HCT116 (cell line): Measurements from ENCODE around the gene ARHGAP29. TPM values are rescaled to one million over a fixed set of nuclear protein-coding genes. Genes with fewer than 3 reads are reported as not detected.

Experiments
- ATAC-seq: fragments of 200-7000 bp; cut with Tn5 transposase; 2 replicates; pipeline ENCODE4 v1.9.1; 2020; ENCODE audit warnings: mild to moderate bottlenecking, moderate library complexity
- BruUV-seq: library from RNA; stranded (reverse); fragments of 400-500 nt; replicated peaks from 2 replicates; lab custom pipeline; 2021; lab: Mats Ljungman, UMichigan
- CTCF ChIA-PET: fragments of 300-600 bp; sonication (Branson Sonifier 250); formaldehyde crosslinking; loops from one replicate; lab custom pipeline; 2021; ENCODE audit warnings: antibody characterized with exemption; lab: Charles Lee
- POLR2A ChIA-PET: fragments of 300-600, 350-600 bp; sonication (Branson Sonifier 250); formaldehyde crosslinking; loops from one replicate; lab custom pipeline; 2021; ENCODE audit warnings: antibody characterized with exemption; lab: Charles Lee
- RAD21 ChIA-PET, 2 experiments: fragments of 300-600 bp; sonication (Branson Sonifier 250); formaldehyde crosslinking; loops; one replicate each; lab custom pipeline; 2023; ENCODE audit warnings: low total read pairs in 2 of 2; ENCODE audit not compliant: uncharacterized antibody in 2 of 2, unreplicated experiment in 2 of 2, low non-redundant PET in 1 of 2; lab: Charles Lee
- DNase-seq: peaks from one replicate; pipeline ENCODE4 v3.0.0-alpha.2; 2010; ENCODE audit warnings: low read depth, low spot score
- H2AFZ ChIP-seq: fragments of 200-600 bp; shearing (Covaris generic), sonication (generic); 2 replicates; pipeline ENCODE4 v1.6.1; 2017; ENCODE audit warnings: low read depth, mixed run types, mixed read lengths, antibody characterized with exemption, low read length; ENCODE audit not compliant: poor library complexity, severe bottlenecking
- H3K27ac ChIP-seq: 2 replicates; pipeline ENCODE4 v1.5.1; 2012; ENCODE audit warnings: low read depth, low read length
- H3K27me3 ChIP-seq: fragments of 200-600 bp; sonication (generic); 2 replicates; pipeline ENCODE4 v1.6.1; 2016; ENCODE audit warnings: mixed run types, low read length, mixed read lengths; ENCODE audit not compliant: insufficient read depth
- H3K36me3 ChIP-seq, 2 experiments: fragments of 200-500 bp in 1 of 2; fragments of 200-600 bp in 1 of 2; sonication (Bioruptor generic) in 1 of 2; sonication (generic) in 1 of 2; 2 replicates each; pipeline versions ENCODE4 v1.5.1 to v1.6.1; 2014 to 2016; ENCODE audit warnings: low read length in 2 of 2, inconsistent platforms in 1 of 2, mixed read lengths in 1 of 2, mixed run types in 1 of 2; ENCODE audit not compliant: insufficient read depth in 2 of 2, control insufficient read depth in 1 of 2
- H3K4me1 ChIP-seq, 2 experiments: fragments of 200-600 bp in 1 of 2; sonication (generic) in 1 of 2; 2 replicates each; pipeline versions ENCODE4 v1.5.1 to v1.6.1; 2012 to 2017; ENCODE audit warnings: low read length in 2 of 2, inconsistent platforms in 1 of 2, mild to moderate bottlenecking in 1 of 2, mixed read lengths in 1 of 2, mixed run types in 1 of 2, moderate library complexity in 1 of 2; ENCODE audit not compliant: insufficient read depth in 2 of 2, control insufficient read depth in 1 of 2
- H3K4me2 ChIP-seq: fragments of 200-600 bp; sonication (generic); 2 replicates; pipeline ENCODE4 v1.6.1; 2017; ENCODE audit warnings: mixed run types, low read length, mixed read lengths
- H3K4me3 ChIP-seq, 2 experiments: fragments of 200-600 bp in 1 of 2; sonication (generic) in 1 of 2; replicated peaks in 1 of 2; 2 replicates each; pipeline ENCODE4 v1.5.1; 2011 to 2016; ENCODE audit warnings: low read length in 2 of 2, control low read depth in 1 of 2, low read depth in 1 of 2, mild to moderate bottlenecking in 1 of 2, mixed read lengths in 1 of 2, mixed run types in 1 of 2
- H3K79me2 ChIP-seq: fragments of 200-600 bp; sonication (generic); 2 replicates; pipeline ENCODE4 v1.6.1; 2017; ENCODE audit warnings: mild to moderate bottlenecking, mixed run types, low read length, moderate library complexity, mixed read lengths; ENCODE audit not compliant: insufficient read depth
- H3K9ac ChIP-seq: fragments of 200-600 bp; sonication (generic); 2 replicates; pipeline ENCODE4 v1.6.1; 2016; ENCODE audit warnings: low read length, mixed read lengths
- H3K9me2 ChIP-seq: fragments of 200-600 bp; sonication (generic), shearing (Covaris generic); 2 replicates; pipeline ENCODE4 v1.6.1; 2017; ENCODE audit warnings: mixed run types, mild to moderate bottlenecking, moderate library complexity; ENCODE audit not compliant: insufficient read depth
- H3K9me3 ChIP-seq, 2 experiments: fragments of 200-500 bp in 1 of 2; fragments of 200-600 bp in 1 of 2; sonication (Bioruptor generic) in 1 of 2; sonication (generic) in 1 of 2; 2 replicates each; pipeline ENCODE4 v1.6.1; 2014 to 2017; ENCODE audit warnings: low read length in 2 of 2, mixed read lengths in 2 of 2, inconsistent platforms in 1 of 2, low read depth in 1 of 2, mild to moderate bottlenecking in 1 of 2, mixed run types in 1 of 2, moderate library complexity in 1 of 2; ENCODE audit not compliant: control insufficient read depth in 1 of 2, insufficient read depth in 1 of 2
- H4K20me1 ChIP-seq: fragments of 200-600 bp; sonication (generic), shearing (Covaris generic); 2 replicates; pipeline ENCODE4 v1.6.1; 2017; ENCODE audit warnings: mixed run types, mild to moderate bottlenecking, moderate library complexity; ENCODE audit not compliant: insufficient read depth
- EGR1 ChIP-seq: IDR thresholded peaks from 2 replicates; pipeline ENCODE4 v1.6.1; 2012; ENCODE audit warnings: low read depth
- JUND ChIP-seq: IDR thresholded peaks from 2 replicates; pipeline ENCODE4 v1.6.1; 2012
- POLR2A ChIP-seq: IDR thresholded peaks from 2 replicates; pipeline ENCODE4 v1.7.0; 2011; ENCODE audit warnings: borderline replicate concordance; ENCODE audit not compliant: insufficient read depth, insufficient read length; ENCODE audit errors: extremely low read depth
- TCF7L2 ChIP-seq: IDR thresholded peaks from 2 replicates; pipeline ENCODE4 v1.7.0; 2011; ENCODE audit warnings: borderline replicate concordance, inconsistent platforms; ENCODE audit not compliant: insufficient read depth, insufficient read length; ENCODE audit errors: extremely low read depth
- ZFX ChIP-seq: fragments of 450-650 bp; IDR thresholded peaks from 2 replicates; pipeline ENCODE4 v1.6.1; 2017
- intact Hi-C: fragments of 100-400 bp; cut with micrococcal nuclease; formaldehyde crosslinking; loops from 2 replicates; pipeline ENCODE4 v1.10.0; 2022
- total RNA-seq: library from RNA; stranded (reverse); gene quantifications from one replicate; pipeline ENCODE4 v1.2.1, GENCODE V29; 2021; ENCODE audit not compliant: unreplicated experiment
- TF ChIP-seq, protein P1 (sequence below): IDR thresholded peaks from 2 replicates; pipeline ENCODE4 v1.6.1; 2011; ENCODE audit warnings: mild to moderate bottlenecking, low read length, moderate library complexity; ENCODE audit not compliant: insufficient replicate concordance; ENCODE audit errors: extremely low read depth

Gene ARHGAP29
- total RNA-seq, 1 experiment from 2014 or later: 128 TPM

DNA sequence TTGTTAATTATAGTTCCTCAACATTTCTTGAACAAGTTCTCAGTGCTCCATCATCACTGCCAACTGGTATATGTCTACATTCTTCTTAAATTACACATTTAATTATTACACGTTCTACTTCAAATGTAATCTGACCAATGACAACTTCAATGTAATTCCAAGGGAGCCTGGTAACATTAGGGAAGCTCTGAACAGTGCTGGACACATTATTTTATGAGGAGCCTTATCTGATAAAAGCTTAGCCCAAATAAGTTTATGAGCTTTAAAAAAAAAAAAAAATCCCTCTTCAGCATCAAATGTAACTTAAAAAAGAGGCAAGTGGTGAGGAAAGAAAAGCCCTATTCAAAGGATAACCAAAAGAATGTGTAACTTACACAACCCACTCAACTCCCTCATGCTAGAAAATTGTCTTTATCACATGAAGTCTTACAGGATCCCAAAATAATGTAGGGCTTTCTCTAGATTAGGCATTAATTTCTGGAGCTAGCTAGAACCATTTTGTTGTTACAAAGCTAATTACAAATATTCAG, 81.2 kb downstream of the ARHGAP29 start:
- Histone ChIP-seq H3K4me3 (no peak overlapping the region), H3K79me2 (no peaks in the 10 kb centered on the region), H3K4me1 (peaks cover 10 to 25% of the 10 kb centered on the region in 2 experiments), H3K4me2 (no peak overlapping the region), H3K27me3 (no peaks in the 10 kb centered on the region), H3K27ac (no peak overlapping the region), H3K9me2 (no peaks in the 10 kb centered on the region), H3K36me3 (no peaks in the 10 kb centered on the region), H4K20me1 (no peaks in the 10 kb centered on the region), H3K9me3 (no peaks in the 10 kb centered on the region), H2AFZ (no peak overlapping the region), H3K9ac (no peak overlapping the region)
- ATAC-seq (no peak), DNase-seq (no peak)
- CTCF ChIA-PET: no interaction called here
- BruUV-seq: no TSS peak
- intact Hi-C loops: no loop called here
- POLR2A ChIA-PET: no interaction called here
- RAD21 ChIA-PET: no interaction called here
- TF ChIP-seq POLR2A (no peak), ZFX (no peak), TCF7L2 (no peak), JUND (no peak)
- TF ChIP-seq, protein P1, sequence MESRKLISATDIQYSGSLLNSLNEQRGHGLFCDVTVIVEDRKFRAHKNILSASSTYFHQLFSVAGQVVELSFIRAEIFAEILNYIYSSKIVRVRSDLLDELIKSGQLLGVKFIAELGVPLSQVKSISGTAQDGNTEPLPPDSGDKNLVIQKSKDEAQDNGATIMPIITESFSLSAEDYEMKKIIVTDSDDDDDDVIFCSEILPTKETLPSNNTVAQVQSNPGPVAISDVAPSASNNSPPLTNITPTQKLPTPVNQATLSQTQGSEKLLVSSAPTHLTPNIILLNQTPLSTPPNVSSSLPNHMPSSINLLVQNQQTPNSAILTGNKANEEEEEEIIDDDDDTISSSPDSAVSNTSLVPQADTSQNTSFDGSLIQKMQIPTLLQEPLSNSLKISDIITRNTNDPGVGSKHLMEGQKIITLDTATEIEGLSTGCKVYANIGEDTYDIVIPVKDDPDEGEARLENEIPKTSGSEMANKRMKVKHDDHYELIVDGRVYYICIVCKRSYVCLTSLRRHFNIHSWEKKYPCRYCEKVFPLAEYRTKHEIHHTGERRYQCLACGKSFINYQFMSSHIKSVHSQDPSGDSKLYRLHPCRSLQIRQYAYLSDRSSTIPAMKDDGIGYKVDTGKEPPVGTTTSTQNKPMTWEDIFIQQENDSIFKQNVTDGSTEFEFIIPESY: no peak

DNA sequence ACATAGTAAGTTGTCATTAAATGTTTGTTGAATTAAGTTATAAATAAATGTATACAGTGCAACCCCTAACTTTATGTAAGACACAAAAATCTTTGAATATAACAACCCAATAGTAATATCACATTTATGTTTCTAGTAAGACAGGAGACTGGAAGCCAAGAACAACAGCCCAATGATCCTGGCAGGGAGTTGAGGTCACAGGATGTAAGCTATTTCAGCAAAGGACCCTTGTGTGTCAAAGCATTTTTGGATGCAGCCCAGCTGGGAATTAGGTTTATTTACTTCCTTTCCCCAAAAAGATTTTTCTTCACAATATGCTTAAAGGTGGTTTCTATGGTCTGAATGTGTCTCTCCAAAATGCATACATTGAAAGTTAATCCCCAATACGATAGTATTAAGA, 82.4 kb downstream of the ARHGAP29 start:
- Histone ChIP-seq H2AFZ (no peak overlapping the region), H3K9me2 (no peaks in the 10 kb centered on the region), H3K9me3 (no peaks in the 10 kb centered on the region), H3K27ac (no peak overlapping the region), H3K9ac (no peak overlapping the region), H3K4me3 (no peak overlapping the region), H3K27me3 (no peaks in the 10 kb centered on the region), H3K4me2 (no peak overlapping the region), H3K4me1 (peaks cover 0 to 14% of the 10 kb centered on the region in 2 experiments; a peak in 3 of 4 replicates), H3K79me2 (no peaks in the 10 kb centered on the region), H4K20me1 (no peaks in the 10 kb centered on the region), H3K36me3 (no peaks in the 10 kb centered on the region)
- BruUV-seq: no TSS peak
- no peak for ATAC-seq
- RAD21 ChIA-PET: no interaction called here
- POLR2A ChIA-PET: no interaction called here
- no peak for TF ChIP-seq EGR1
- CTCF ChIA-PET: no interaction called here
- intact Hi-C loops: no loop called here
- DNase-seq: no peak
